Activated CD4-positive, alpha-beta T cell treated with anti-CD3 and anti-CD28 coated beads, Interleukin-2, amount 50 U/mL, for 24 hours (primary cell): ENCODE measurements around the gene TMC2.

Source experiments
- DNase-seq, 2 donors: peaks; one replicate each; pipeline ENCODE4 v3.0.0-alpha.2; 2020; ENCODE audit warnings: low read depth in 1 of 2, low spot score in 1 of 2

The TMC2 gene

DNA sequence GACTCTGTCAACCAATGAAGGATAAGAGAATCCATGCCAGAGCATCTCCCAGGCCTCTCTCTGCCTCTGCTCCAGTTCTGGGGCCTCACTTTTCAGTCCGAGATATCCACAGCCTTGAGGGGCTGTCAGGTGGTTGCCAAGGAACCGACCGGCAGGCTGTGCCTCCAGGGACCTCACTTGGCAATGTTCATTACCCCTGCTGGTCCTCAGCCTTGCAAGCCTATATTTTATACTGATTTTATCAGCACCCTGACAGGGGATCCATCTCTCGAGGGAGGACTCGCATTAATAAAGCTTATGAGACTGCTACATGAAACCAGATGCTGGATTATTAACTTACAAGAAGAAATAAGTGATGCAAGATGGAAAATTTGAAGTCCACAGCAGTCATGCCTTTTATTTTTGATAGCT is 39.9 kb downstream of the TMC2 start:
- no peak for DNase-seq

DNA sequence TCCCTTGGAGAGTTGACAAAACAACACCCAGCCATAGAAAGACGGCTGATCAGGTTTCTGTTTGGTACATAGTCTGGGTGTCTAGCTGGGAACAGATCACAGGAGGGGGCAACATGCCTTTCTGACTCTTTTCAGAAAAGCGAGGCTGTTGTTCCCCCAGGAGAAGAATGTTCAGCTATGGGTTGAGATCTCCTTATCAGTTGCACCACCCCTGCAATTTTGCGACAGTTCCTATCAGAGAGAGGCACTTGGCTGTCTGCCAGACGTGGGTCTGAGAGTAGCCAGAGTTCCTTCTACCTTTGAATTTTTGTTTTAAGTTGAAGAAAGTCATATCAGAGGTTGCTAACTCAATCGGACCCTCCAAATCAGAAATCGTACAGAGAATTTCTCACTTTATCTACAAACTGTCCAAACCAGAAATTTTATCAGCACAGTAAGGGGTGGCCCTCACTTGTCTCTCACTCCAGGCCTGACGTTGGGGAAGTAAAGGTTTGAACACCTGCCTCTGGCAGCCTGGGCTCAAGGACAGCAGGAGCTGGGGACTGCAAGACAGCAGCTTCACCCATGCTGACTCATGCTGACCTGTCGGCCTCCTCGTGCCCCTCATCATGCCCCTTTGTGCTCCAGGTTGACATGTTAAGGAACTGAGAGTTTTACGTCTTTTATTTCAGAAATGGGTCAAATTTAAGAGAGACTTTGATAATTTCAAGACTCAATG is 42.3 kb downstream of the TMC2 start:
- no peak for DNase-seq

DNA sequence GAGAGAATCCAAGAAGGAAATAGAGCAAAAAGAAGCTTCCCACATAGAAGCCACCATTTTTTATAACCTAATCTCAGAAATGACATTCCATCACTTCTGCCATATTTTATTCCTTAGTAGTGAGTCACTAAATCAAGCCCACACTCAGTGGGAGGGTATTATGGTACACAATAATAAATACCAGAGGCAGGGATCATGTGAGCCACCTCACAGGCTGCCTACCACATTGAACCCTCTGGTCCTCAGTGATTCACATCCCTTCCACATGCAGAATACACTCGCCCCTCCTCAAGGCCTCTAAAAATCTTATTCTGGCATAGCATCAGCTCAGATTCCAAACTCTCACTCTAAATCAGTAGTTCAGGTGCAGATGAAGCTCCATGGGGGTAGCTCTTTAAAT is 49.4 kb downstream of the TMC2 start:
- DNase-seq = no peak

DNA sequence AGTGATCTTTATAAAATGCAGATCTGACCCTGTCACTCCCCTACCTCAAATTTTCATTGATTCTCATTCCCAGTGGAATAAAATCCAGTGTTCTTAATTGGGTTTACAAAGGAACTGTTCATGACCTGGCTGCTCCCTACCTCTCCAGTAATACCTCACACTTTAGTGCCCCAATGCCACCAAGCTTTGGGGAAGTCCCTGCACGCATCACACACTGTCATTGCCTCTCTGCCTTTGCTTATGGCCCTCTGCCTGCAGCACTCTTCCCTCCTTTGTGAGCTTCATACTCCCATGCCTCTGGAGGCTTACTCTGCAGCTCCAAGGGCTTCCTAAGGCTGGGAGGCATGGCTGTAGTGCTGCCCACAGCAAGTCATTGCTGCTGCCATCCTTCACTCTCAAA is 57.4 kb downstream of the TMC2 start:
- DNase-seq = no peak

DNA sequence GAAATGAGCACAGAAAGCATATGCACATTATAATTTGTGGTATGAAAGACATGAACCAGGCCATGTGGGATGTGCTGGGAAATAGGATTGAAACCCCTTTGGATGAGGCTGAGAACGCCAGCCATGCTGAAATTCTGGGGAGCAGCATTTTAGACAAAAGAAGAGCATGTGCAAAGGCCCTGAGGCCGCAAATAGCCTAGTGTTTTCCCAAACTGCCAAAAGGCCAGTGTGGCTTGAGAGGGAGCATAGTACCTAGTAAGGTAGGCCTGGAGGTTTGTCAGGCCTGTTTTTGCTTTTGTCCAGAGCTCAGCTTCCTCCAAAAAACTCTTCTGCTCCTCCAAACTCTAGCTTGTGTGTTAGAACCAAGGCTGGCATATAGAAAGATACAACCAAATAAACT is 58.7 kb downstream of the TMC2 start:
- DNase-seq = no peak

DNA sequence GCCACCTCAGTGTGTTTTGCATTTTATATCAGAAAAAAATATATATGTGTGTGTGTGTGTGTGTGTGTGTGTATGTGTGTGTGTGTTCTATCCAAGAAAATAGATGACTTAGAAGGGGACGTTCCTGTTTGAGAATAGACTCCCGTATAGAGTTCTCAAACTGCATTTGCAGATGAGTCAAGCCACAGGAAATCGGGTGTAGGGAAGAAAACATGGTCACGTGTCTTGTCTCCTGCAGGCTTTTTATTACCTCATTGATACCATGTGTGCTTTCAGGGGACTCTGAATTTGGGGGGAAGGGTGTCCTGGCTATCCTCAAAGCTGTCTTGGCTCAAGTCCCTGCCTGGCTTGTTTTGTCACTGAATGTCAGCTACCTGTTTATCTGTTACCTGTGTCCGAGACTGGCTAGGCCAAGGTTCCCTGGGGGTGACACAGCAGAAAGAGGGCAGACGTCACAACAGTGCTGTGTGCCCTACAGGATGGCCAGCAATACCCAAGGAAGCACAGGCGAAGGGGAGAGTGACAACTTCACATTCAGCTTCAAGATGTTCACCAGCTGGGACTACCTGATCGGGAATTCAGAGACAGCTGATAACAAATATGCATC is 60.4 kb downstream of the TMC2 start:
- no peak for DNase-seq

DNA sequence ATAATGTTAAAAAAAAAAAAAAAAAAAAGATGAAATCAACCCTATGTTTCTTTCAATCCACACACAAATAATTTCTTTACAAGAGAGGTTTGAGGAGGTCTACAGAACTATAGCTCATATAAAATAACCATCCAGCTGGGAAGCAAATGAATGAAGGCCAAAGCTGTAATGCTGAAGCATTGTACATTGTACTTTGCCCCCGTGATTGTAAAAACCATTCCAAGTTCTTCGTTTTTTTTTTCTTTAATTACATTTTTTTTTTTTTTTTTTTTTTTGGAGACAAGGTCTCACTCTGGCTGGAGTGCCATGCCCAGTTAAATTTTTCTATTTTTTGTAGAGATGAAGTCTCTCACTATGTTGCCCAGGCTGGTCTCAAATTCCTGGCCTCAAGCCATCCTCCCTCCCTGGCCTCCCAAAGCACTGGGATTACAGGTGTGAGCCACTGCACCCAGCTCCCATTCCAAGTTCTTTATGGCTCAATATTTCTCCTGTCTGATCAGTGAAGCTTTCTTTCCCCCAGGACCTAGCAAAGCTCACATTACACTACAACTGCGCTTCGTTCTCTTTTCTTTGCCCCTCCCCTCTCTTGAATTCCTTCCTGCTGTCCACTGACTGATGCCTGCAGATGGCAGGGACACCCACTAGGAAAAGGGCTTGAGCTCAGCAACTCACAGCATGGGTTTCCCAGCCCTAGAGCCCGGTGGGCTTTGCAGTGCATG is 63.1 kb downstream of the TMC2 start:
- DNase-seq = no peak

DNA sequence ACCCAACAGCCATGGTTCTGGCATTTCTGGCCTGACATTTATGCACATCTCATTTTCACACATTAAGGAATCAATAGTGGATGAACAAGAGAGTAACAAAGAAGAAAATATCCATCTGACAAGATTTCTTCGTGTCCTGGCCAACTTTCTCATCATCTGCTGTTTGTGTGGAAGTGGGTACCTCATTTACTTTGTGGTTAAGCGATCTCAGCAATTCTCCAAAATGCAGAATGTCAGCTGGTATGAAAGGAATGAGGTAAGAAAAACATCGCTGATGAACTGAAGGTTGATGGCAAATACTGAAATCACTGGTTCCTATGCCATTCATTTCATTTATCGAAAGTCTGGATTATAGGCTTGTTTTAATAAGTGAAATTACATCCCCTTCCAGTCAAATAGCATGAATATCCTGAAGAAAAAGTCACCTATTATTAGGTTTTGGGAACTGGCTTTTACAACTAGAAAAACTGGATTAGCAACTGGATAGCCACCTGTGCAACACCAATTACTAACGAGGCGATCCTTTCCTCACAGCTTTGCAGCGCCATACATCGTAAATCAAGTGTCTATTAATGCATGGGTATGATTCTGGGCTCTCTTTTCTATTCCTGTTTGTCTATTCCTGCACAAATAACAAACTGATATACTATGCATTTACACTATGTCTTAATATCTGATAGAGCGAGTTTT is 65.8 kb downstream of the TMC2 start:
- DNase-seq = no peak

DNA sequence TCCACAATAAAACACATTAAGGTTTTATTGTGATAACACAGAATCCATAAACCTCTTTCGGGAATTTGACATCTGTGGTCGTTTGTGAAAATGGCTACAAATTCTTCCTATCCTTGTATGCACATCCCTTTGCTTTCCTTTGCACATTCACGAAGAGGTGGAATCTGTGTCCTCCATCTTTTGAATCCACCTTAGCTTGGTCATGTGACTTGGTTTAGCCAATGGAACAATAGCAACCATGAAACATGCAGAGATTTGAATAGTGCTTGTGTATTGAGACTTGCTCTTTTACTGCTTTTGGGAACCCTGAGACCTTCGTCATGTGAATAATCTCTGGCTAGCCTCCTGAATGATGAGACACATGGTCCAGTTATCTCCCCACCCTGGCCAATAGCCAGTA is 66.4 kb downstream of the TMC2 start:
- DNase-seq = no peak

DNA sequence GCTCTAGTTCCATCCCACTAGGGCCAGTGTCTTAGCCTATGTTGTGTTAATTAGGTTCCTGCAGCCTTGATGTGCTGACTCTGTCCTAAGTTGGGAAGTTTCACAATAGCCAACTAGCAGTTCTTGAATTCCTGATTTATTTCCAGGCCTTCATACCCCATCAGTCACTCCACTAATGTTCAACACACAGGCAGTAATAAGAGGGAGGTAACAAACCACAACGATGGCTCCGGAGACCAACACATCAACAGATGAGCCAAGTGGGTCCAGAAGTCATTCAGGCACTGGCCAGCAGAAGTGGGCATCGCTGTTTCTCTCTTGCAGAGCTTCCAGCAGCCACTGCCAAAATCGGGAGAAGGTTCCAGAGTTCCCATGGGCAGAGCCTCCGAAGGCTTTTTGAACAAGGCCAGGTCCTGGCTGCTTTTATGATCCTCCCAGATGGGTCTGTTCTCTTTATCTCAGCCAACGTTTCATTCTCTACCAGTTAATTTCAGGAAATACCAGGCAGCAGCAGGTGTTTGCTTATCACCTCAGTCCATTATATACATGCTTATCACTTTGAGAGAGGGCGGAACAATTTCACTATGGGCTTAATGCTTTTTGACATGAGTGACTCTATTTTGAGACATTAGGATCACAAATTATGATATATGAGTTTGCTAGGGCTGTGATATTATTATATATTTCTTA is 67.6 kb downstream of the TMC2 start:
- no peak for DNase-seq

DNA sequence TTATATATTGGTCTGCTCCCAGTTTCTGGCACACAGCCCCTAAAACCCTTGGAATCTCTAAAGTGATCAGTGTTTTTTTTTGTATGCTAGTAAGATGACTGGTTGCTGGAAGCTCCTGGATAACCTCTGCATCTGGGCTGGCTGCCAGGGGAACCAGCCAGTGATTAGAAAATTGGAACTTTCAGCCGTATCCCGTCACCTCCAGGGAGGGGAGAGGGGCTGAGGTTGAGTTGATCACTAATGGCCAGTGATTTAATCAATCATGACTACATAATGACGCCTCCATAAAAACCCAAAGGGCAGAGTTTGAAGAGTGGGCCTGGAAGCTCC is 68.1 kb downstream of the TMC2 start:
- no peak for DNase-seq

DNA sequence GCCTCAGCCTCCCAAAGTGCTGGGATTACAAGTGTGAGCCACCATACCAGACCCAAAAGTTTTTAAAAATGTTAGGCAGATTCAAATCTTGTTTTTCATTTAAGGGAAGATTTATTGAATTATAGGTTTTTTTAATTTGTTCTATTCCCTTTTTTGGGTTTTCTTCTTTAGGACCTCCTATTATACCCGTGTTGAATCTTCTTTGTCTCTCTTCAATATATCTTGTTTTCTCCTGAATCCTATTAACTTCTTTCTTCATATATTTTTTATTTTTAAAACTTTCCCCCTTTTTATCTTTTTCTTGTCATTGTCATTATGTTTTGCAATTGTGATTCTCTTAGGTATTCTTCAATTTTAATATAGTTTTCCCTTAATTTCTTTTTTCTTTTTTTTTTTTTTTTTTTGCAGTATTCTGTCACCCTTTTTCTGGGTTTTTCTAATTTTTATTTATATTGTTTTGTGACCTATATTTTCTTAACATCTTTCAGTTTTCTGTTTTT is 70.2 kb downstream of the TMC2 start:
- no peak for DNase-seq

DNA sequence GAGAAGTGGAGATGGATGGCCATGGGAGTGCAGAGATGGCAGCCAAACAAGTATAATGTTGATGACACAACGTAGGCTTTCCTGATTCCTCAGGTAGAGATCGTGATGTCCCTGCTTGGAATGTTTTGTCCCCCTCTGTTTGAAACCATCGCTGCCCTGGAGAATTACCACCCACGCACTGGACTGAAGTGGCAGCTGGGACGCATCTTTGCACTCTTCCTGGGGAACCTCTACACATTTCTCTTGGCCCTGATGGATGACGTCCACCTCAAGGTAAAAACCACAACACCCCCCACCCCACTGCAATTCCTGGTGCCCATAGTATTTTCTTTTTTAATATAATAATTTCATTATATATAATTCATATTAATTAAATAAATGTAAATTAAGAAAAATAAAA is 74.0 kb downstream of the TMC2 start:
- no peak for DNase-seq

DNA sequence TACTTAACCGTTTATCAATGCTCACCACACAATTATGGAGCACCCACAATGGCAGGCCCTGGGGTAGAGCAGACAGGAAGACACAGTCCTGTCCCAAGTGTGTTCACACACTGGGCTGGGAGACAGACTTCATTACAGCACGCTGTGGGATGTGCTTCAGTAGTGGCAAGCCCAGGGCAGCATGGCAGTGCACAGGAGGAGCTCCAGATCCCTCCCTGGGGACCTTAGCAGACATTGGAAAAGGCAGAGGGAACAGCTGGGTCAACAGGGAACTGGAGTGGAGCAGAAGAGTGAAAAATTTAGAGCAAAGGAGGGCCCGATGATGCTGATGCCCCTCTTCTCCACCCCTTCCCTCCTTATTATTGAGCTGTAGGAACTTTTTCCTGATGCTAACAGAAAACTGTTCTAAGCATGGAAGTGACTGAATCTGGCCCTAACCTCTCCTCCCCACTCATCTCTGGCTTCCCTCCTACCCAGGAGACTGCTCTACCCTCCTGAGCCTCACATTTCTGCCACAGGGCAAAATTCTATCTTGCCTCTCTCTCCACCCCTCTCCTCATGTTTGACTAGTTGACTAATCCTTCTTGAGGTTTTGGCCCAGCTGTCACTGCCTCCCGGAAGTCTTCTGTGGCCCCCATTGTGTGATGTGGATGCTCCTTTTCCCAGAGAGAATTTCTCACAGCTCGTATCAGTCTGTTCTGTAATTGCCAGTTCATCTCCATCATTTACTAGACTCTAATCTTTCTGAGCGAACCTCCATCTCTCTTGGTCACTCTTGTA is 74.8 kb downstream of the TMC2 start:
- no peak for DNase-seq

DNA sequence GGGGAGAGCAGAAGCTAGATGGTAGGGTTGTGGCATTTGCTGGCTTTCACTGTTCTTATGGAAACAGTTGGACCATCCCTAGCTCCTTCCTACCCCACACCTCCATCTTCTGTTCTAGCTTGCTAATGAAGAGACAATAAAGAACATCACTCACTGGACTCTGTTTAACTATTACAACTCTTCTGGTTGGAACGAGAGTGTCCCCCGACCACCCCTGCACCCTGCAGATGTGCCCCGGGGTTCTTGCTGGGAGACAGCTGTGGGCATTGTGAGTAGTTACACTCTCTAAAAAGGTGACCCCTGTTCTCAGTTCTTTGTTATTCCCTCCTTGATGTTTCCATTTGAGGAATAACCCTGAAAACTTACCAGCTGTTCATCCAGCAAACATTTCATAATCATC is 75.7 kb downstream of the TMC2 start:
- DNase-seq = no peak

DNA sequence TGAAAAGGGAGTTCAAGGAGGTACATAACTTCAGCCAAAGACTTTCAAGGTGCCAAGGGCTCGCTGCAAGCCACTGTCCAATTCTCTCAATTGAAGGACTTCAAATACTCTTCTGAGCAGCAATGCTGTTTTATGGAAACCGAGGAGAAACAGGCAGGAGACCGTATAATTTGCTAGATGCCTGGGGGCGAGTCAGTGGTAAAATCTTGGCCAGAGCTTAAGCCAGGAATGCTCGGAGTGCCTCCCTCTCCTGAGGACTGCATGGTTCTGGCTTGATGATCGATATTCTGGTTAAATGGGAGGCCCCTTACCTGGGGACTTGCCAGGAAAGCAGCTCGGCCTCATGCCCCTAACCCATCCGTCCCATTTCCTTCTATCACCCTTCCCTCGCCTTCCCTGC is 80.3 kb downstream of the TMC2 start:
- DNase-seq = no peak

DNA sequence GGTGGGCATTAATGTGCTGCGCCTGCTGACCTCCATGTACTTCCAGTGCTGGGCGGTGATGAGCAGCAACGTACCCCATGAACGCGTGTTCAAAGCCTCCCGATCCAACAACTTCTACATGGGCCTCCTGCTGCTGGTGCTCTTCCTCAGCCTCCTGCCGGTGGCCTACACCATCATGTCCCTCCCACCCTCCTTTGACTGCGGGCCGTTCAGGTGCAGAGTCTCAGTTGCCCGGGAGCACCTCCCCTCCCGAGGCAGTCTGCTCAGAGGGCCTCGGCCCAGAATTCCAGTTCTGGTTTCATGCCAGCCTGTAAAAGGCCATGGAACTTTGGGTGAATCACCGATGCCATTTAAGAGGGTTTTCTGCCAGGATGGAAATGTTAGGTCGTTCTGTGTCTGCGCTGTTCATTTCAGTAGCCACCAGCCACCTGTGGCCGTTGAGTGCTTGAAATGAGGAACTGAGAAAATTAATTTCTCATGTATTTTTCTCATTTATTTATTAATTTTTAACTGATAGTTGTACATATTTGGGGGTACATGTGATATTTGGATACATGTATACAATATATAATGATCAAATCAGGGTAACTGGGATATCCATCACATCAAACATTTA is 80.8 kb downstream of the TMC2 start:
- DNase-seq = no peak

DNA sequence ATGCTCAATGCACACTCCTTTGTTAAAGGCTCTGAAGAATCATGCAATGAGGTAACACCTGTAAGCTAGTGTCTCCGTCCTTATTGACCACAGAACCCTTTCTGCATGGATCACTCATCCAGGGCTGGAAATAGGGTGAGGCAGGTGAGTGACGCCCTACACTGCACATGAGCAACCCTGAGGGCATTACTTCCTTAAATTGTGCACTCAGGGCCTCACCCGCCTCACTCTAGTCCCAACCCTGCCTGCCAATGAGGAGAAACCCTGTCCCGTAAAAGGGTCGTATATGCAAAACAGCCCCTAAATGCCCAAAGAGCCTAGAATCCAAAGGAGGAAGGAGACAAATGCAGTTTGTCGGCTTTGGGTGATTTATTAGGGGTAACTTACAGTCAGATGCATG is 82.4 kb downstream of the TMC2 start:
- DNase-seq = no peak

DNA sequence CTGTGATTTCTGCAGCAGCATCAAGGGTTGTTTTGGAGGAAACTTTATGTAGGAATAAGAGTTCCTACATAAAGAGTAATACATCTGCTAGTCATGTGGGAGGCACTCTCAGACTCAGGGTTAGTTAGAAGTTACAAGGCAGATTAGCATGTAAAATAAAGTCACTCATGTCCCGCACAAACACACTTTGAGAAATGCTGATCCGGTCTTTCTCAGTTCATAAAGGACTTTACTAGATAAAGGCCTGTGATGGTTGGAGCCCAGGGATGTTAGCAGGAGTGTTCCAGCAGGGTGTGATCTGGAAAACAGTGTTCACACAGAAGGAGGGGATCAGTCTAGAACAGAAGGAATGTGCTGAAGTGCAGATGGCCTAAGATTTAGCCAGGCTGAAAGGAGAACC is 83.0 kb downstream of the TMC2 start:
- no peak for DNase-seq

DNA sequence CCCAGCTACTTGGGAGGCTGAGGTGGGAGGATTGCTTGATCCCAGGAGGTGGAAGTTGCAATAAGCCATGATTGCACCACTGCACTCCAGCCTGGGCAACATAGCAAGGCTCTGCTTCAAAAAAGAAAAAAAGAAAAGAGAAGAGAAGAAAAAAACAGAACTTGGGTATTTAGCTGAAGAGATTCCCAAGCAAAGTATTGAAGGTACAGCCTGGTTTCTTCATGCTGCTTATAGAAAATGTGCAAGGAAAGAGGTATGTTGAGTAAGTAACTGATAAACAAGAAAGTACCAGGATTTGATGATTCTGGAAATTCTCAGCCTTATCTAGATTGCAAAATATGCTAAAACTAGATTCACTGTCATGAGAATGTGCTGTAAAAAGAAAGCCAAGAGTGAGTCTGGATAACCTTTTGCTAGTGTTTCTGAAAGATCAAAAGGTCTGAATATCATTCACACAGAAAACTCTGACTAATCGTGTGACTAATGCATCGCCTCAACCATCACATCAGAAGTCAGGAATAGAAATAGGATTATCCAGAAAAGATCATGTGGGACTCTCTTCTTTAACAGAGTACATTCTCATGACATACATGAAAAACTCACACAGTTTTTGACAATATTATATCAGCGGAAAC is 83.7 kb downstream of the TMC2 start:
- DNase-seq = no peak
